Left lung (tissue), 10 donors: Measurements from ENCODE around the gene THEM4. TPM values are rescaled to one million over a fixed set of nuclear protein-coding genes. Genes with fewer than 3 reads are reported as not detected.

ENCODE experiments used
- ATAC-seq: fragments of 200-7000 bp; cut with Tn5 transposase; one replicate; pipeline ENCODE4 v1.9.1; 2020; ENCODE audit warnings: moderate library complexity
- DNase-seq, 4 donors: peaks; one replicate each; pipeline ENCODE4 v3.0.0-alpha.2; 2013 to 2020
- H3K27ac ChIP-seq, 2 donors: fragments of 200-600 bp; sonication (generic) in 1 of 2; one replicate each; pipeline versions ENCODE4 v1.5.0 to v1.8.0; 2020 to 2021
- H3K27me3 ChIP-seq, 2 donors: fragments of 200-600 bp; sonication (generic) in 1 of 2; one replicate each; pipeline versions ENCODE4 v1.5.0 to v1.8.0; 2020 to 2021
- H3K36me3 ChIP-seq, 2 donors: fragments of 200-600 bp; sonication (generic) in 1 of 2; one replicate each; pipeline versions ENCODE4 v1.5.0 to v1.8.0; 2020 to 2021
- H3K4me1 ChIP-seq, 2 donors: fragments of 200-600 bp; one replicate each; pipeline ENCODE4 v1.8.0; 2021
- H3K4me3 ChIP-seq, 2 donors: fragments of 200-600 bp; sonication (generic) in 1 of 2; one replicate each; pipeline versions ENCODE4 v1.5.0 to v1.8.0; 2020 to 2021; ENCODE audit warnings: mild to moderate bottlenecking in 1 of 2
- H3K9me3 ChIP-seq, 2 donors: fragments of 200-600 bp; sonication (generic) in 1 of 2; one replicate each; pipeline versions ENCODE4 v1.5.0 to v1.8.0; 2020 to 2021
- intact Hi-C, 2 donors: fragments of 100-400 bp; cut with DNase I; formaldehyde crosslinking; loops; one replicate each; pipeline versions ENCODE4 v1.11.2 to v1.14.2; 2022
- polyA plus RNA-seq, 6 donors: library from polyadenylated mRNA; unstranded; fragments of 120-200 nt; gene quantifications; one replicate each; pipeline ENCODE4 v1.2.1, GENCODE V29; 2013; ENCODE audit not compliant: insufficient read length in 6 of 6
- total RNA-seq, 2 donors: library from RNA; stranded (reverse); fragmentation: NEBNext Ultra II Directional; extraction: Animal tissue kit (Norgen Biotek cat#: 25700); gene quantifications; one replicate each; pipeline ENCODE4 v1.2.1, GENCODE V29; 2021
- TF ChIP-seq, protein P1 (sequence below), 2 donors: fragments of 200-600 bp; sonication (generic) in 1 of 2; IDR thresholded peaks; one replicate each; pipeline versions ENCODE4 v1.5.0 to v1.8.0; 2021; ENCODE audit warnings: antibody characterized with exemption in 2 of 2
- donor health status: DM: no; HTN: yes; CAD: no.
- donor health status: DM: no; HTN: no; CAD: no.

The THEM4 gene
- total and polyA plus RNA-seq, 8 donors = 10.6 to 36.8 (median 30.6) TPM

GRCh38 chr1:151935894-151936602, 26.7 kb upstream of the THEM4 start:
- TF ChIP-seq, protein P1, sequence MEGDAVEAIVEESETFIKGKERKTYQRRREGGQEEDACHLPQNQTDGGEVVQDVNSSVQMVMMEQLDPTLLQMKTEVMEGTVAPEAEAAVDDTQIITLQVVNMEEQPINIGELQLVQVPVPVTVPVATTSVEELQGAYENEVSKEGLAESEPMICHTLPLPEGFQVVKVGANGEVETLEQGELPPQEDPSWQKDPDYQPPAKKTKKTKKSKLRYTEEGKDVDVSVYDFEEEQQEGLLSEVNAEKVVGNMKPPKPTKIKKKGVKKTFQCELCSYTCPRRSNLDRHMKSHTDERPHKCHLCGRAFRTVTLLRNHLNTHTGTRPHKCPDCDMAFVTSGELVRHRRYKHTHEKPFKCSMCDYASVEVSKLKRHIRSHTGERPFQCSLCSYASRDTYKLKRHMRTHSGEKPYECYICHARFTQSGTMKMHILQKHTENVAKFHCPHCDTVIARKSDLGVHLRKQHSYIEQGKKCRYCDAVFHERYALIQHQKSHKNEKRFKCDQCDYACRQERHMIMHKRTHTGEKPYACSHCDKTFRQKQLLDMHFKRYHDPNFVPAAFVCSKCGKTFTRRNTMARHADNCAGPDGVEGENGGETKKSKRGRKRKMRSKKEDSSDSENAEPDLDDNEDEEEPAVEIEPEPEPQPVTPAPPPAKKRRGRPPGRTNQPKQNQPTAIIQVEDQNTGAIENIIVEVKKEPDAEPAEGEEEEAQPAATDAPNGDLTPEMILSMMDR (IDR thresholded peaks at IDR 0.05) = no peak
- intact Hi-C loops = loop anchor here (2.0 to 10.0 kb wide), 2 partner anchors 59 to 63 kb away; partner anchors contain the start of gene S100A10 (in 1 of the 2)
- ATAC-seq = no peak

DNA sequence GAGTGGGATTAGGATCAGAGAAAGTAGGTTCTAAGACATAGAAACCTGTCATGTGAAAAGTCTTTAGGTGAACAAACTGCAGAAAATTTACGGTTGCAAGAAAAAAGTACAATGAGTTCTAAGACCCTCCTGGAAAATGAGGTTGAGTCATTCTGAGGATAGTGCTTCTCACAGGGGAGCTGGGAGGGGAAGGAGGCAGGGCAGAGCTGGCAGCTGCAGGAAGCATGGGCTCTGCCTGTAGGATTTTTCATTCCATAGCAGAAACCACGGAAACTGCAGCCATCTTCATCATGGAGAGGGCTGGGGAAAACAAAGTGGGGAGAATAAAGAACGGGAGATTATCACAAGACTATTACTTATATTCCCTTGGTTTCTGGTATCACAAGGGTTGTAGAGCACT, 25.8 kb upstream of the THEM4 start:
- Histone ChIP-seq H3K4me3 (no peak overlapping the region), H3K27ac (no peak overlapping the region), H3K4me1 (no peaks in the 10 kb centered on the region), H3K27me3 (no peaks in the 10 kb centered on the region), H3K36me3 (no peaks in the 10 kb centered on the region), H3K9me3 (no peaks in the 10 kb centered on the region)
- intact Hi-C loops = loop anchor here (2.0 to 10.0 kb wide), 2 partner anchors 60 to 64 kb away; partner anchors contain the start of gene S100A10 (in 1 of the 2)
- TF ChIP-seq, protein P1 (IDR thresholded peaks at IDR 0.05) = no peak
- no peak for ATAC-seq
- no peak for DNase-seq

More at GRCh38 chr1:151935894-151936602, 26.7 kb upstream of the THEM4 start:
- H3K27ac ChIP-seq = no peak overlapping the region
- H3K9me3 ChIP-seq = no peaks in the 10 kb centered on the region
- no peaks in the 10 kb centered on the region for H3K27me3 ChIP-seq
- no peaks in the 10 kb centered on the region for H3K36me3 ChIP-seq
- DNase-seq = no peak
- H3K4me3 ChIP-seq = no peak overlapping the region
- H3K4me1 ChIP-seq = peaks cover 0 to 5% of the 10 kb centered on the region in 2 donors

GRCh38 chr1:151934048-151934493, 24.8 kb upstream of the THEM4 start:
- H3K27me3 ChIP-seq = no peaks in the 10 kb centered on the region
- DNase-seq (peak in 2 of 4 donors; percentile 55 to 75), ATAC-seq (peak; percentile 98)
- TF ChIP-seq, protein P1 (IDR thresholded peaks at IDR 0.05) = peak; percentile 70 to 91
- intact Hi-C loops = loop anchor here (2.0 to 10.0 kb wide), 2 partner anchors 61 to 65 kb away; partner anchors contain the start of gene S100A10 (in 1 of the 2)
- H3K36me3 ChIP-seq = no peaks in the 10 kb centered on the region
- no peaks in the 10 kb centered on the region for H3K4me1 ChIP-seq
- no peak overlapping the region for H3K27ac ChIP-seq
- H3K4me3 ChIP-seq = no peak overlapping the region
- no peaks in the 10 kb centered on the region for H3K9me3 ChIP-seq

DNA sequence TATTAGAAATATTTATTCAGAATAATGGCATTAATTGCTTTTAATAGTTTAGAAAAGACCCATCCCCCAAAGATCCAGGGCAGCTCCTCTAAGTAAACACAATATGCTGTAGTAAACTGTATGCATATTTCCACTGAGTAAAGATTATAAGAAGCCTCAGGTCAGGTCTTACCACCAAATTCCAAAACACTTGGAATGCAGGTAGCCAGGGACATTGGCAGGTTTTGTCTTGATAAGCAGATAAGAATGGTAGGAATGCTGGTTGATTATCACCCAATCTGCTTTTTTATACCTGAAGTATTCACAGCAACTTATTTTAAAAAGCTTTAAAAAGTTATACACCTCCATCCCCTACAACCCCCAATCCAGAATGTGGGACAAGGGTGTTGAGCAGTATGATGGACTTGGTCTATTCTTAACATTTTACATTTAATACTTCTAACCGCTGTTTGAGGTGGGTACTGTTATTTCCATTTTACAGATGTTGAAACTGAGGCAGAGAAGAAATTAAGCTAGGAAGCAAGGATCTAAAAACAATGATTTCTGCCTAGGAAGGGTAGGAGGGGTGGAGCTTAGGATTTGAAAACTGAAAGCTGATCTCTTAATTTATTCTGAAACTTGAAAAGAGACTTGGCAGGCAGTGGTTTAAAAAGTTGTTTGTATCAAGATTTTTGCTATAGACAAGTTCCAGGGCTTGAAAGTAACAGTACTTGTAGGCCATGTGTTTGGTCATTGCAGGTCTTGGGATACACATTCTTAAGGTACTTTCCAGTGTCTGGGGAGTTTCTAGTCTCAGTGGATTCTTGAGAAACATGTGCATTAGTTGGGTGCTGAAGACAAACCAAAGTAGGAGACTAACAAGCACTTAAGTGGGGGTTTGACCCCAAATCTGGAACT, 15.6 kb upstream of the THEM4 start:
- ATAC-seq = peak; percentile 30
- Histone ChIP-seq H3K36me3 (no peaks in the 10 kb centered on the region), H3K27ac (no peak overlapping the region), H3K27me3 (no peaks in the 10 kb centered on the region), H3K4me3 (no peak overlapping the region), H3K4me1 (peaks cover 0 to 13% of the 10 kb centered on the region in 2 donors), H3K9me3 (no peaks in the 10 kb centered on the region)
- TF ChIP-seq, protein P1 (IDR thresholded peaks at IDR 0.05) = no peak
- intact Hi-C loops = no loop called here
- DNase-seq = no peak

DNA sequence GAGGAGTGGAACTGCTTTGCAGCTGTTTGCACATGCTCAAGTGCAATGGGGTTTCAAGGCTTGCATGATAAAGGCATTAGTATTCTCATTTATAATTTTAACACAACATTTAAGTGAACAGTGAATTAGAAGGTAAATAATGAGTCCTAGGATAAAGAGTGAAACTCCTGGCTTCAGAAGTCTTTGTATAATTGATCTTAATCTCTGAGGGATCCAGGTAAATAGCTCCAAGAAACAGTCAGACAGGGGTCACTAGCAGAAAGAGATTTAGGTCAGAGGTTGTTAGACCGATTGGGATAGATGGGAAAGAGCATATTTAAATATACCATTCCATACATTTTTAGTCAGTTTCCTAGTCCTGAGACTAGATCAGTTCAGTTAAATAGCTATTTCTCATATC, 14.1 kb upstream of the THEM4 start:
- intact Hi-C loops = no loop called here
- H3K4me1 ChIP-seq = peaks cover 0 to 13% of the 10 kb centered on the region in 2 donors
- H3K27ac ChIP-seq = no peak overlapping the region
- no peak for ATAC-seq
- H3K27me3 ChIP-seq = no peaks in the 10 kb centered on the region
- no peaks in the 10 kb centered on the region for H3K36me3 ChIP-seq
- DNase-seq = no peak
- no peaks in the 10 kb centered on the region for H3K9me3 ChIP-seq
- no peak overlapping the region for H3K4me3 ChIP-seq
- TF ChIP-seq, protein P1 (IDR thresholded peaks at IDR 0.05) = no peak
